IMR-90 (cell line): ENCODE measurements around the gene CHRNA5. TPM values are rescaled to one million over a fixed set of nuclear protein-coding genes. Genes with fewer than 3 reads are reported as not detected.

ENCODE experiments used
- ATAC-seq: fragments of 200-7000 bp; cut with Tn5 transposase; 2 replicates; pipeline ENCODE4 v1.9.1; 2020; ENCODE audit warnings: low read depth, mild to moderate bottlenecking, moderate library complexity
- BruUV-seq: library from RNA; stranded (reverse); fragments of 400-500 nt; replicated peaks from 2 replicates; lab custom pipeline; 2021; lab: Mats Ljungman, UMichigan
- CTCF ChIA-PET: fragments of 300-600 bp; formaldehyde crosslinking; extraction: SDS; loops from one replicate; lab custom pipeline; 2021; ENCODE audit warnings: antibody characterized with exemption; lab: Yijun Ruan, JAX
- POLR2A ChIA-PET: fragments of 300-600 bp; sonication (Branson Sonifier 250); formaldehyde crosslinking; loops from one replicate; lab custom pipeline; 2022; ENCODE audit warnings: antibody characterized with exemption; ENCODE audit not compliant: unreplicated experiment; lab: Charles Lee
- DNase-seq: peaks from one replicate; pipeline ENCODE4 v3.0.0; 2013
- H2AFZ ChIP-seq: replicated peaks from 2 replicates; pipeline ENCODE3; 2013; ENCODE audit warnings: low read length, mild to moderate bottlenecking; ENCODE audit not compliant: poor library complexity
- H2AK5ac ChIP-seq: 2 replicates; pipeline ENCODE4 v1.6.1; 2013; ENCODE audit warnings: low read depth, low read length, inconsistent platforms
- H2AK9ac ChIP-seq: replicated peaks from 2 replicates; pipeline ENCODE3; 2013; ENCODE audit warnings: mild to moderate bottlenecking, low read depth, low read length, moderate library complexity; ENCODE audit not compliant: poor library complexity
- H2BK120ac ChIP-seq: 2 replicates; pipeline ENCODE4 v1.6.1; 2013; ENCODE audit warnings: low read depth, low read length, inconsistent platforms
- H2BK15ac ChIP-seq: 3 replicates; pipeline ENCODE4 v1.6.1; 2013; ENCODE audit warnings: low read depth, low read length, inconsistent platforms
- H2BK20ac ChIP-seq: 2 replicates; pipeline ENCODE4 v1.6.1; 2013; ENCODE audit warnings: low read depth, mild to moderate bottlenecking, inconsistent platforms, low read length, moderate library complexity
- H2BK5ac ChIP-seq: 2 replicates; pipeline ENCODE4 v1.6.1; 2013; ENCODE audit warnings: mild to moderate bottlenecking, low read depth, low read length, inconsistent platforms; ENCODE audit not compliant: poor library complexity, severe bottlenecking
- H3K14ac ChIP-seq: replicated peaks from 2 replicates; pipeline ENCODE4 v1.6.1; 2013; ENCODE audit warnings: low read depth, low read length, inconsistent platforms
- H3K18ac ChIP-seq: 2 replicates; pipeline ENCODE4 v1.6.1; 2013; ENCODE audit warnings: low read depth, low read length, control low read depth
- H3K23ac ChIP-seq: 2 replicates; pipeline ENCODE4 v1.6.1; 2013; ENCODE audit warnings: low read depth, low read length, inconsistent platforms
- H3K27ac ChIP-seq: 2 replicates; pipeline ENCODE4 v1.5.1; 2013; ENCODE audit warnings: mild to moderate bottlenecking, control low read depth, low read length; ENCODE audit not compliant: insufficient read depth
- H3K27me3 ChIP-seq: 2 replicates; pipeline ENCODE4 v1.6.1; 2013; ENCODE audit warnings: low read length; ENCODE audit not compliant: control insufficient read depth, insufficient read depth
- H3K36me3 ChIP-seq: 2 replicates; pipeline ENCODE4 v1.6.1; 2013; ENCODE audit warnings: low read length, mixed read lengths; ENCODE audit not compliant: control insufficient read depth, insufficient read depth
- H3K4ac ChIP-seq: 2 replicates; pipeline ENCODE4 v1.6.1; 2013; ENCODE audit warnings: low read depth, low read length, inconsistent platforms
- H3K4me1 ChIP-seq: 2 replicates; pipeline ENCODE4 v1.6.1; 2013; ENCODE audit warnings: low read length, mixed read lengths; ENCODE audit not compliant: control insufficient read depth, insufficient read depth
- H3K4me2 ChIP-seq: 2 replicates; pipeline ENCODE4 v1.6.1; 2013; ENCODE audit warnings: low read depth, mild to moderate bottlenecking, control low read depth, low read length, moderate library complexity
- H3K4me3 ChIP-seq: 2 replicates; pipeline ENCODE4 v1.5.1; 2013; ENCODE audit warnings: low read depth, mild to moderate bottlenecking, control low read depth, low read length, moderate library complexity; ENCODE audit not compliant: insufficient read depth
- H3K56ac ChIP-seq: 2 replicates; pipeline ENCODE4 v1.6.1; 2013; ENCODE audit warnings: low read length, inconsistent platforms; ENCODE audit not compliant: insufficient read depth; ENCODE audit errors: extremely low read depth
- H3K79me1 ChIP-seq, 2 experiments: 2 replicates each; pipeline ENCODE4 v1.6.1; 2013; ENCODE audit warnings: low read length in 2 of 2, inconsistent platforms in 1 of 2, low read depth in 1 of 2
- H3K9ac ChIP-seq: 2 replicates; pipeline ENCODE4 v1.6.1; 2013; ENCODE audit warnings: low read depth, low read length, control low read depth
- H3K9me1 ChIP-seq: 2 replicates; pipeline ENCODE4 v1.6.1; 2013; ENCODE audit warnings: low read length, inconsistent platforms; ENCODE audit not compliant: insufficient read depth
- H3K9me3 ChIP-seq: 2 replicates; pipeline ENCODE4 v1.6.1; 2013; ENCODE audit warnings: low read length; ENCODE audit not compliant: control insufficient read depth, insufficient read depth
- H4K20me1 ChIP-seq: 2 replicates; pipeline ENCODE4 v1.6.1; 2013; ENCODE audit warnings: low read length, inconsistent platforms; ENCODE audit not compliant: insufficient read depth
- H4K5ac ChIP-seq: 2 replicates; pipeline ENCODE4 v1.6.1; 2013; ENCODE audit warnings: mild to moderate bottlenecking, low read depth, low read length, control low read depth
- H4K8ac ChIP-seq, 2 experiments: 2 replicates each; pipeline ENCODE4 v1.6.1; 2013; ENCODE audit warnings: low read depth in 2 of 2, low read length in 2 of 2, control low read depth in 1 of 2, inconsistent platforms in 1 of 2
- H4K91ac ChIP-seq: 2 replicates; pipeline ENCODE4 v1.6.1; 2013; ENCODE audit warnings: low read depth, low read length, inconsistent platforms; ENCODE audit not compliant: insufficient read depth
- BHLHE40 ChIP-seq: fragments of 150-350 bp; IDR thresholded peaks from 2 replicates; pipeline ENCODE4 v1.6.1; 2016; ENCODE audit warnings: mild to moderate bottlenecking, low read depth, low read length
- CEBPB ChIP-seq: IDR thresholded peaks from 2 replicates; pipeline ENCODE4 v1.6.1; 2012; ENCODE audit warnings: low read depth, low read length, improper control_type of control experiment
- CHD1 ChIP-seq: IDR thresholded peaks from 2 replicates; pipeline ENCODE4 v1.6.1; 2012; ENCODE audit warnings: low read depth, low read length, improper control_type of control experiment
- CTCF ChIP-seq: conservative IDR thresholded peaks from 2 replicates; pipeline ENCODE4 v1.5.1; 2012; ENCODE audit warnings: mild to moderate bottlenecking, low read depth, low read length, improper control_type of control experiment
- ELK1 ChIP-seq: fragments of 150-350 bp; IDR thresholded peaks from 2 replicates; pipeline ENCODE4 v1.6.1; 2016; ENCODE audit warnings: low read depth, mild to moderate bottlenecking, low read length, moderate library complexity, borderline replicate concordance
- FOS ChIP-seq: fragments of 150-350 bp; IDR thresholded peaks from 2 replicates; pipeline ENCODE4 v1.6.1; 2016; ENCODE audit warnings: low read depth, low read length
- MAFK ChIP-seq: IDR thresholded peaks from 2 replicates; pipeline ENCODE4 v1.6.1; 2012; ENCODE audit warnings: low read depth, low read length, improper control_type of control experiment
- MAZ ChIP-seq: IDR thresholded peaks from 2 replicates; pipeline ENCODE4 v1.6.1; 2012; ENCODE audit warnings: low read depth, mild to moderate bottlenecking, low read length, improper control_type of control experiment, moderate library complexity, borderline replicate concordance
- MXI1 ChIP-seq: IDR thresholded peaks from 2 replicates; pipeline ENCODE4 v1.6.1; 2012; ENCODE audit warnings: low read depth, mild to moderate bottlenecking, low read length, moderate library complexity, borderline replicate concordance
- NFE2L2 ChIP-seq: fragments of 150-350 bp; IDR thresholded peaks from 2 replicates; pipeline ENCODE4 v1.6.1; 2016; ENCODE audit warnings: low read depth, mild to moderate bottlenecking, low read length
- POLR2A ChIP-seq: IDR thresholded peaks from 2 replicates; pipeline ENCODE4 v1.6.1; 2012; ENCODE audit warnings: mild to moderate bottlenecking, low read depth, low read length
- RFX5 ChIP-seq: IDR thresholded peaks from 2 replicates; pipeline ENCODE4 v1.8.0; 2012; ENCODE audit warnings: low read depth, mild to moderate bottlenecking, low read length, moderate library complexity
- SMC3 ChIP-seq: fragments of 150-350 bp; IDR thresholded peaks from 2 replicates; pipeline ENCODE4 v1.6.1; 2016; ENCODE audit warnings: low read depth, mild to moderate bottlenecking, antibody characterized with exemption, low read length, moderate library complexity
- USF2 ChIP-seq: fragments of 150-350 bp; IDR thresholded peaks from 2 replicates; pipeline ENCODE4 v1.6.1; 2017; ENCODE audit warnings: mild to moderate bottlenecking, antibody characterized with exemption, low read length, low read depth
- WGBS, 2 experiments: methylation state at CpG; one replicate each; pipeline versions ENCODE4 v1.1.5 to v1.1.7; 2013; ENCODE audit warnings: missing lambda C conversion rate in 2 of 2; ENCODE audit not compliant: insufficient read length in 1 of 2; ENCODE audit errors: extremely low coverage in 2 of 2; 5-methylcytosine and 5-hydroxymethylcytosine counted together
- dilution Hi-C: fragments of 300-500 bp; cut with HindIII; formaldehyde crosslinking; loops from one replicate; pipeline ENCODE4 v1.14.3; 2018; ENCODE audit warnings: low sequenced_read_pairs; ENCODE audit not compliant: unreplicated experiment
- in situ Hi-C: fragments of 300-500 bp; cut with MboI; formaldehyde crosslinking; loops from 3 replicates; pipeline ENCODE4 v1.14.3; 2019; ENCODE audit warnings: low sequenced_read_pairs, inconsistent platforms, mixed read lengths
- intact Hi-C: fragments of 100-400 bp; cut with micrococcal nuclease; formaldehyde crosslinking; loops from 2 replicates; pipeline ENCODE4 v1.10.0; 2022
- polyA plus RNA-seq, 3 experiments: library from polyadenylated mRNA; depleted of rRNA; stranded (reverse); fragments of >200 nt; gene quantifications; 2 replicates each; pipeline ENCODE4 v1.2.3, GENCODE V29; 2012; ENCODE audit warnings: low replicate concordance in 1 of 3
- total RNA-seq: library from RNA; depleted of rRNA; stranded (reverse); fragments of >200 nt; gene quantifications from 2 replicates; pipeline ENCODE4 v1.2.3, GENCODE V29; 2012

CHRNA5 gene
- total and polyA plus RNA-seq, 2 of the 4 experiments (the other 2 are of a cell fraction), result 0.54 to 0.94 TPM

GRCh38 chr15:78573416-78573815 lies 8.1 kb downstream of the CHRNA5 start:
- H3K4me1 ChIP-seq, result no peaks in the 10 kb centered on the region
- no peak overlapping the region for H2BK15ac ChIP-seq
- H3K9me1 ChIP-seq, result no peaks in the 10 kb centered on the region
- peak overlapping the region; percentile 42 for H2AK9ac ChIP-seq
- H3K23ac ChIP-seq, result no peak overlapping the region
- H3K27ac ChIP-seq, result no peak overlapping the region
- no peak for DNase-seq
- no peak overlapping the region for H3K14ac ChIP-seq
- no peak for ATAC-seq
- H2BK5ac ChIP-seq, result no peak overlapping the region
- no peak overlapping the region for H2BK20ac ChIP-seq
- ChIA-PET CTCF (no interaction called here), POLR2A (no interaction called here)
- TF ChIP-seq USF2, result no peak
- TF ChIP-seq CHD1, result no peak
- no peak for TF ChIP-seq MAFK
- TF ChIP-seq MAZ, result no peak
- no peak for TF ChIP-seq RFX5
- no peak for TF ChIP-seq BHLHE40
- TF ChIP-seq CEBPB, result no peak
- no peak for TF ChIP-seq ELK1
- TF ChIP-seq NFE2L2, result no peak
- no peak for TF ChIP-seq CTCF
- TF ChIP-seq POLR2A, result no peak
- TF ChIP-seq SMC3, result no peak
- TF ChIP-seq MXI1, result no peak
- TF ChIP-seq FOS, result no peak
- H4K8ac ChIP-seq, result no peak overlapping the region
- in situ Hi-C loops (no loop called here), intact Hi-C loops (no loop called here), dilution Hi-C loops (no loop called here)
- H3K79me1 ChIP-seq, result no peaks in the 10 kb centered on the region
- BruUV-seq, result no TSS peak
- H3K56ac ChIP-seq, result no peak overlapping the region
- no peak overlapping the region for H3K18ac ChIP-seq
- no peaks in the 10 kb centered on the region for H4K20me1 ChIP-seq
- no peak overlapping the region for H3K4ac ChIP-seq
- no peak overlapping the region for H3K4me3 ChIP-seq
- WGBS, 2 experiments, result no CpG with 5 or more reads among the region's 4 CpGs
- no peak overlapping the region for H4K91ac ChIP-seq
- no peak overlapping the region for H2AK5ac ChIP-seq
- 0 out of 2 replicates have a peak, but pooled peaks cover 1% of the 10 kb centered on the region for H3K27me3 ChIP-seq
- no peak overlapping the region for H4K5ac ChIP-seq
- H2AFZ ChIP-seq, result no peak overlapping the region
- no peaks in the 10 kb centered on the region for H3K36me3 ChIP-seq
- H3K9ac ChIP-seq, result no peak overlapping the region
- no peak overlapping the region for H3K4me2 ChIP-seq
- H2BK120ac ChIP-seq, result no peak overlapping the region
- H3K9me3 ChIP-seq, result no peaks in the 10 kb centered on the region
